ENCODE results near the gene ABCC3.

Gene ABCC3

DNA sequence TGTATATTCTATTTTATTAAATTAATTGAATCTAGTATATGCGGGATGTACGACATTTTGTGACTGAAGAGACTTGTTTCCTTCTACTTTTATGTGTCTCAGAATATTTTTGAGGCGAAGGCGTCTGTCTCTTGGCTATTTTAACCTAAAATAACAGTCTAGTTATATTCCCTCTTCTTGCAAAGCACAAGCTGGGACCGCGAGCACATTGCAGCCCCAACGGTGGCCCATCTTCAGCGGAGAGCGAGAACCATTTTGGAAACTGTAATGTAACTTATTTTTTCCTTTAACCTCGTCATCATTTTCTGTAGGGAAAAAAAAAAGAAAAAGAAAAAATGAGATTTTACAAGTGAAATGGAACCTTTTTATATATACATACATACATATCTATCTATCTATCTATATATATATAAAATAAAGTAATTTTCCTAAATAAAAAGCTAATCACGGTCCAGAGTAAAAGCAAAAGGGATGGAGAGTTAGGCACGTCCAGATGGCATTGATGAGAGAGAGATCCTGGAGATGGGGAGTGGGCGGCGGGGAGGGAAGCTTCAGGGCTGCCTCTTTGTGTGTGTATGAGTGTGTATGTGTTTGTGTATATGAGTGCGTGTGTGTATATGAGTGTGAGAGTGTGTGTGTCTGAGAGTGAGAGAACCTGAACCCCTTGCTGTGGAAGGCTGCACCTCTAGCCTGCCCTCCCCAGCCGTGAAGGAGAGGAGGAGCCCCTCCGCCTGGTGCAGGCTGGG, 7.5 kb upstream of the ABCC3 start:
- DNase-seq (ENCODE audit: low spot score): no peak

DNA sequence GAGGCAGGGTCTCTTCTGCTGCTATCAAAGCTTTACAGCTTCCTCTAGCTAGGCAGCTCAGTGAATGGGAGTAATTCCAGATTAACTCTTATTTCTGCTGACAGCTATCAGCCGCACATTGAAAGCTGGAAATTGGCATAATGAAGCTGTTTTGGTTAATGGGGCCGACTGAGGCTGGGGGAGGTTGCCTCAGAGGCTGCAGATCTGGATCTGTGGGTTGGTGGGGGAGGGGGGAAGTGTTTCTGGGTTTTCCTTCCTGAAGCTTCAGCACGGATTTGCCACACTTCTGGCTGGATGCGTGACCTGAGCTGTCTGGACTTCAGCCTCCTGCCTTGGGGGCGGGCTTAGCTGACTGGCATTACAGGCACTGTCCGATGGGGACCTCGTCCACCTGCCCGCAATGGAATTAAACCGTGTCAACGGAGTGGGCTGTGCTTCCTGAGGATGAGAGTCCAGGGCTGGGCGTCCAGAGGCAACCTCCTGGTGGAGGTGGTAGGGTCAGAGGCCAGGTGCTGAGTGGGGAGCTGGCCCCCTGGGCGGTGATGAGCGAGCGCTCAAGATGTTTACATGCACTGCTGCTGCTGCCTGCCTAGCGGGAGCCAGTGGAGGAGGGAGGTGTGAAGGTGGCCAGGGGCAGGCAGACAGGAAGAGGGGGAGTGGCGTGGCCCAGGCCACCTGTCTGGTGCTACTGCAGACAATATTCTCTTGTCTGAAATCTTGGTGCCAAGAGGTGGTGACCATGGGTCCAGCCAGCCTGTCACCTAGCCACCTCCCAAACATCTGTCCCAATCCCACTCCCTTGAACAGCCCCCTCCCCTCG, 6.7 kb upstream of the ABCC3 start:
- DNase-seq (ENCODE audit: low spot score): peak; percentile 88

DNA sequence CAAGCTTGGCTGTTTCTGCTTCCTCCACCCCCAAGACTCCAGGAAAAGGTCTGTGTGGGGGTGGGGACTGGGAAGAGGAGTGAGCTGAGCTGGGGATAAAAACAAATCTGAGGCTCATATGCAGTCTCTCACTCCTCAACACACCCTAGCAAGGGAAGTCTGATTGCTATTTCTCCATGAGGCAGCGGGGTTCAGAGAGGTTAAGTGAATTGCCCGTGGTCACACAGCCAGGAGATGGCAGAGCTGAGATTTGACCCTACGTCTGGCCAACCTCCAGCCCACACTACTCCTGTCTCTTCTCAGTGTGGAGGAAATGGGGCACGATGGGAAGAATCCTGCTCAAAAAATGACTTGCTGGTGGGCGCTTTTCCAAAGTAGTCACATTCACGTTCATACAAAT, 4.8 kb upstream of the ABCC3 start:
- no peak for DNase-seq (ENCODE audit: low spot score)

DNA sequence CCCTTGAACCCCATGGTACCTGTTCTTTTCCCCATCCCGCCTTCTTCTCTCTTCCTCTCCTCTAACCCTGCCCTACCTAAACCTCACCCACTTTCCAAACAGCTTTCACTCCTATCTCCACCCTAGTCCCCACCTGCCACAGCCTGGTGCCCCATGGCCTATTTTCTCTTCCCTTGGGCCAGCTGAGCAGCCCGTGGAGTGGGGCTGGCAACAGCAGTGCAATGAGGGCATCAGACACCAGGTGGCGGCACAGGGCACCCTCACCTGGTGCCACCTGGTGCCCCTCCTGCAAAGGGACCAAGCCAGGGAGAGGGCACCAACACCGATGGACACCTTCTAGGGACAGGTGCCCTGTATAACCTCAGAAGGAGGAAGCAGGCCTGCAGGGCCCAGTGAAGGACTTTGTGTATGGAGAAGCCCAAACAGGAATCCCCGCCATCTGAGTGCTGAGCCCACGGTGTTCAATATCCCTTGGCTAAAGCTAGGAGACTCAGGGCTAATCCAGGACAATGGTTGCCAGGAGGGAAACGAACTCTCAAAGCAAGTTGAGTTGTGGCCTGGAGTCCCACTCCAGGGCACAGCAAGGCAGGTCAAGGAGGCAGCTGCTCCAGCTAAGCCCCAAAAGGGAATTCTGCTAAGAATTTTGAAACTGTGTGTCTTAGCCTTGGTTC, 4.0 kb upstream of the ABCC3 start:
- DNase-seq (ENCODE audit: low spot score): peak; percentile 88

DNA sequence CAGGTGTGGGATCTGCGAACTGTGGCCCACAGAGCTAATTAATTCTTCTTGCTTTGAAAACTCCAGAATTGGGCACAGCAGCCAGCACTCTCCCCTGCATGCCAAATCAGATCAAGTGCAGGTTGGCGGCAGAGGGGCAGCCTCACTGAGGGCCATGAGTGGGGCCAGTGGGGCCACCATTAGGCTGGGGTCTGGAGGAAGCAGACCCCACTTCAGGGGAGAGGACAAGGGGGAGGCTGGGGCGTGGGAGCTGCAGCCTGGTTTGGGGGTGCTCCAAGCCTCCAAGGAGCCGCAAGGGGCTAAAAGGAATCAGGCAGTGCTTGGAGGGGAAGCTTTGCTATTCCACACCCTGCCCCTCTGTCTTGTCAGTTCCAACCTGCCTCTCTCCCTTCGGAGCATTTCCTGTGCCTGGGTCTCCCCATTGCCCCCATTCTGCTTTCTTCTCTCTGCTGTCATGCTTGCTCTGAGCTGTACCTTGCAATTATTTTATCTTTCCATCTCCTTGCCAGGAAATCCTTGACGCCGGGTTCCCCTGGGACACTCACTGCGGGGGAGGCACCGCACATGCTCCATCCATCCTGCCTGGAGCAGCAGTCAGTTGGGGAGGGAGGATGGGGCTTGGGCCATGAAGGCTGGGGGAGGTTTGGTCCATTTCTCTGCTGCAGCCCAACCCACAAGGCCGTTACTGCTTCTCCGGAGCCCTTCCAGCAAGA, 3.3 kb upstream of the ABCC3 start:
- no peak for DNase-seq (ENCODE audit: low spot score)

DNA sequence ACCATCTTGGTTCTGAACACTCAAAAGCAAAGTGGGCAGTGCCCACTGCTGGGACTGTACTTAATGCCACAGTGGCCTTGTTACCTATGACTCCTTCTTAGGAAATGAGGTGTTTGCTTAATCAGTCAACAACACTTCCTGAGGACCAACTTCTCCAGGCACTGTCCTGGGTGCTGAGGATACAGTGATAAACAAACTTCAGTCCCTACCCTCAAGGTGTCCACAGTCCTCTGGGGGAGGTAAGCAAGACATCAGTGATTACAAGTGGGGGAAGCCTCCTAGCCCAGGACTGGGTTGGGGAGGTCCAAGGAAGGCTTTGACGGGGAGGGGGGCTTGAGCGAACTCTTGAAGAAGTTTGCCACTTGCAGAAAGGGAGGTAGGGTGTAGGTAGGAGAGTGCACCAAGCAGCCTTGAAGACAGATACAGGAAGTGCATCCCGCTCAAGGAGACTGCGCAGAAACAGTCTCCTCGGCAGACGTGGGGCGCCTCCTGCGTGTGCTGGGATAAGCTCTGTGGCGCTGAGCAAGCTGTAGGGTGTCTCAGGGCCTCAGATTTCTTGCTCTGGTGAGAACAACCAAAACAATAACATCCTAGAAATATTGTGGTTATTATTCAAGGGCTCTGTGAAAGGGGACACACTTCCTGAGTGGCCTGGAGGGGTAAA, 2.6 kb upstream of the ABCC3 start:
- no peak for DNase-seq (ENCODE audit: low spot score)

DNA sequence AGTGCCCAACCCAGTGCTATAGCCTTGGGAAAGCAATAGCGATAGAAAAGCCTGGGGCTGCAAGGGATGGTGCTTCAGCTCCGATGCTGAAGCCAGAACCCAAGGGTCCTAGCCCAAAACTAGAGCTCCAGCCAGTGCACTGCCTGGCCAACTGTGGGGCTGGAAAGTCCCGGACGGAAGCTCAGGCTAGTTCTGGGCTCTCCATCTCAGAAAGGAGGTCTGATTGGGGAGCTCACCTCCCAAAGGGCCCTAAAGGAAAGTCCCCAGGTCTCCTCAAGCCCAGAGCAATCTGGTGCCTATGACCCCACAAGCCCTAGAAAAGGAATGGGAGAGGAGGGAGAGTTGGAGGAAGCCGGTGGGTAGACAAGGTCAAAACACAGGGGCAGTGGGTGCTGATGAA, 2.0 kb upstream of the ABCC3 start:
- no peak for DNase-seq (ENCODE audit: low spot score)

DNA sequence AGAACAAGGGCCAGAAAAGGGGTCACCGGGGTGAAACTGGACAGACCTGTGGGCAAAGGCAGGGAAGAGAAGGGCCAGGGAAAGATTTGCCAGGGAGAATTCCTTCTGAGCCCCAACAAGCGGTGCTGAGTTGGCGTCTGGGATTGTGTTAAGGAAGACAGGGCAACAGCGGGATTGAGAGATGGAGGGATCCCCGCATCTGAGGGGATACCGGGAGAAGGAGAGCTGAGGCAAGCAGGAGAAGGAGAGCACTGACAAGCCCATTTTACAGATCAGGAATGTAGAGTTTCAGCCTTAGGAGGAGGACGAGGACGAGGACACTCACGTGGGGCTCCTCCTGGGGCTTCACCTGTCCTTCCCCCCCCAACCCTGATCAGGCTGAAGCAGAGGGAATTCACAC, 998 bp upstream of the ABCC3 start:
- no peak for DNase-seq (ENCODE audit: low spot score)

DNA sequence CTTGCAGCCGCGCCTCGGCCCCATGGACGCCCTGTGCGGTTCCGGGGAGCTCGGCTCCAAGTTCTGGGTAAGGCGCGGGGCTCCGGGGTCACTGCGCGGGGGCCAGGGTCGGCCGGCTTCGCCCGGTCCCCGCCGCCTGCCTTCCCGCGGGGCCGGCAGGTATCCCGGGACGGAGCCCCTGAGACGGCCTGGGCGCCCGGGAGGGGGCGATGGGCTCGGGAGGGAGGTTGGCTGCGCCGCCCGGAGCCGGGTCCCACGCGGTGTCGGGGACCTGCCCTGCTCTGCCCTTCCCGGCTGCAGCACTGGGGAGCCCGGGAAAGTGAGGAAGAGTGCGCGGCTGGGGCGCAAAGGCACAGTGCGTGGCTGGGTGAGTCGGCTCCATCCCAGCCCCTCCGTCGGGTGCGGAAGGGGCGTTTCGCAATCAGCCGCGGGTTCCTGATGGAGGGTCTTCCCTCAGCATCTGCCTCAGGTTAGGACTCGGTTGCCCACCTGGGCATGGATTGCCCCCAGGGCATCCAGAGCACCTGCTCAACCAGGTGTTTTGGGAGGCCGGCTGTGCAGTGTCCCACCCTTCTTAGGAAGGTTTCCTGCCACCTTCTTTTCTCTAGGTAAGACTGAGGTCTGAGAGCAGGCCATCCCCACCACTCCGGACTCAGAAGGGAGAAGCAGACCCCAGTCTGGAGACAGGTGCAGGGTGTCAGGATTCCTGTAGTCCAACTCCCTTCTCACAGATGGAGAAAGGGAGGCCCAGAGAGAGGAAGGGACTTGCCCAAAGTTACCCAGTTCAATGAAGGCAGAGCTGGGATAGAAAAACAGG, 442 bp downstream of the ABCC3 start:
- DNase-seq (ENCODE audit: low spot score): peak; percentile 66

DNA sequence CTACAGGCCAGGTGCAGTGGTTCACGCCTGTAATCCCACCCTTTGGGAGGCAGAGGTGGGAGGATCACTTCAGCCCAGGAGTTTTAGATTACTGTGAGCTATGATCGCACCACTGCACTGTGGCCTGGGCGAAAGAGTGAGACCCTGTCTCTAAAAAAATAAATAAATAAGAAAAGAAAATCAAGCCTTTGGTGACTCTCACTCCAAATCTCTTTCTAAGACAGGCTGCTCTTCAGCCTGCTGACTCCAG, 976 bp downstream of the ABCC3 start:
- no peak for DNase-seq (ENCODE audit: low spot score)

DNA sequence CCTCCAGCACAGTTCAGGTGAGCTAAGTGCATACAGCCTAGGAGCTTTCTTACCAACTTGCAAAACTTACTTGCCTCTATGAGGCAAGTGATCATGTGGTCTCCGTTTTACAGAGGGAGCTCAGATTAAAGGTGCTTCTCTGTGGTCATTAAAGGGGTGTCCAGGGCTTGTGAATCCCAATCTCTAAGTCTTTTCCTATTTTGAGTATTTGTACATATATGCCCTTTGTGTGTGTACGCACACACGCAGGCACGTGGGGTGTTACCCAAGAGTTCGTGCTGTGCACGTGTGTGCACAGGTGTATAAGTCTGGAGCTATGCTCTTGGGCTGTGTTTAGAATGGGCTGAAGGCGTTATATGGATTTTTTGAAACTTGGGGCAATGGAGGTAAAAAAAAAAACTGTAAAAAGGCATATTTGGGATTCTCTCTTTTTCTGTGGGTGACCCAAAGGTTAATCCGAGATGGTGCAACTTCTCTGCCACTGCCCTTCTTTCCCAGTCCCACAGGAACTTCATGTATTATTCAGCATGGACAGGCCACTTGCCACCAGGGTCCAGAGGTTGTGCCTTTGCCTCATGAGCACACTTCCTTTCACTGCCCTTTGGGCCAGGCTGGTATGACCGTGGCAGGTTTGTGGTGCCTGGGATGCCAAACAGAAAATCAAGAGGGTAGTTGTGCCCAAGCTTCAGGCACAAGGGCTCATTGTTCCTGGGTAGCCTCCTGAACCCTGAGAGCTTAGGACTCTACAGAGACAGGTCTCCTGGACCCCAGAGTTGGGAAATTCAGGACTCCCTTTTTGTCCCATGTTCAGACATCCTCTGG, 1.5 kb downstream of the ABCC3 start:
- no peak for DNase-seq (ENCODE audit: low spot score)

DNA sequence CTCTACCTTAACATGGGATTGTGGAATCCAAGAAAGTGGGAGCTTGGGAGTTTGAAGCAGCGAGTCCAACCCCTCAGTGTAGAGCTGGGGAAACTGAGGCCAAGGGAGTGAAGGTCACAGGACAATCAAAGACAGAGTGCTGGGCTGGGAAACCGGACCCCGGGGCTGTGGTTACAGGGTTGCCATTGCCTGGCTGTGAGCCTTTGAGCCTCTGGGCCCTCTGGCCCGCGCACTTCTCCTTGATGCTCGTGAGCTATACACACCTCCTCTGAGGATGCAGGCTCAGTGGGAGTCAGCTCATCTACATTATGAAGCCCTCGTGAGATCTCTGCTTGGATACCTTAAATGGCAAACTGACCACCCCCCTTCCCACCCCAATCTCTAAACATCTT, 2.1 kb downstream of the ABCC3 start:
- no peak for DNase-seq (ENCODE audit: low spot score)

DNA sequence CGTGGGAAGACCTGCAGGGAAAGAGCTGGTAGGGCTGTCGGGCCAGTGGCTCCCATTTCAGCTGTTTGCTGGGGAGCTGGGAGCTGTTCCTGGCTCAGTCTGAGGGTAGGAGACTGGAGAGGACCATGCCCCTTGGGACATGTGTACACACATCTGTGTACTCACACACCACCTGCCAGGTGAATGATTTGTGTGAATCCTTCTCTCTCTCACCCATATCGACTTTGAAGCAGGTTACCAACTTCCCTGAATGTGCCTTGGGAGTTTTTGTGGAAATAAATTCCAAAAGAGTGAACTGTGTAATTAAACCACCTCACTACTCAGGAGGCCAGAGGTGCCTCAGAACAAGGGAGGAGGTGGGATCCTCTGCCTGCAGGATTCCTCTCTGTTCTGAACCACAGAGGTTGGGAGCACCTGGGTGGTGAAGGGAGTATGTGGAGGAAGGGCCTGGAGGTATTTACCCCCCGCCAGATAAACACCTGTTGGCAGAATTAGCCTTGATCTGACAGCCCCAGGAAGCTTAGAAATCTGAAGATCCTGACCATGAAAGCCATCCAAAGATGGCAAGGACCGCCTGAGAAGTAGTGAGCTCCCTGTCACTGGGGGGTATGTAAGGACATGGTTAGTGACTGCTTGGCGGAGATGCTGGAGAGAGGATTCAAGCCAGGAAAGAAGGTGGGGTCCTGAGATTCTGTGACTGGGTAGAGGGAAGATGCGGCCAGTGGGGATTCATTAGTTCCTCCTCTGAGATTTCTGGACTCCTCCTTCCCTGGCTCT, 3.3 kb downstream of the ABCC3 start:
- DNase-seq (ENCODE audit: low spot score): no peak

DNA sequence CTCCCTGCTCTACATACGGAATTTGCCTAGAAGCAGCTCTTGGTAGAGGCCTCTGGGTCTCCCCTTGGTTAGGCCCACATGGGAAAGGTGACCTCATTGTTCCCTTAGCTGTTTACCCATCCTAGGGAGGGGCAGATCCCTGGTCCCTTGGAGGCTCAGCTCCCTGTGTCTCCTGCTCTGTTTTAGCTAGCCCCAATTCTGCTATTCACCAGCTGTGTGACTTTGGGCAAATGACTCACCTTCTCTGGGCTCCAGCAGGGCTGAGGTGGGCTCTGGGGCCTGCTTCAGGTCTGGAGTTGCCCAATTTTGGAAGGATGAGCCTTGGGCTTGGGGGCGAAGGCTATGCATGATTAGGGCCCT, 3.9 kb downstream of the ABCC3 start:
- DNase-seq (ENCODE audit: low spot score): no peak

DNA sequence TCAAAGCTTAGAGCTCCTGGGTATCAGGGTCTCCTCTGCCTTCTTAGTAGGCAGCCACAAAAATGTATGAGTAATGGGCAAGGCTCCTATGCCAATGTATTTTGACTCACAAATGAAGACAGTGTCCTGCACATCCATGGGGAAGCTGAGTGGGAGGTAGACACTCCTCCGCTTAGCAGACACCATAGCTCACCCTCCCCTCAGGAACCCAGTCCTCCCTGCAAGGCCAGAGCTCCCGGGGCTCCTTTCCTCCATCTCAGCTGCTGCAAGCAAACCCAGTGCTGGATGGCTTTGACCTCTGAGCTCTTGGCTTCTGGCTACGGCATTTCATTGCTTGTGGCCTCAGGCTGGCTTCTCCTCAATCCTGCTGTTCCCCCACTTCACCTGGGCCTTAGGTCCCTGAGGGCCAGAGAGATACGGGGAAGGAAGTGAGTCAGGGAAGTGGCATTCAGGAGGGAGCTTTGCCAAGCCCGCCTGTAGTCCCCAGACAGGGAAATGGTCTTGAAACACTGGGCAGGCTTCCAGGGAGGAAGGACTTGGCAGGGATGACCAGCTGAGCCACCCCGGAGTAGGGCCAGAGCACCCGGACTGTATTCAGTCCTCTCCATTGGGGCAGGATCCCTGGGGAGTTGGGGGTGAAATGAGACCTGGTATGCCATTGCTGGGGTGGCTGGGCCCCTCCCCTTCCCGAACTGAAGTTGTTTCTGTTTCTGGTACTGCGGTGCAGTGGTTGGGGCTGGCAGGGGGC, 4.5 kb downstream of the ABCC3 start:
- DNase-seq (ENCODE audit: low spot score): no peak

DNA sequence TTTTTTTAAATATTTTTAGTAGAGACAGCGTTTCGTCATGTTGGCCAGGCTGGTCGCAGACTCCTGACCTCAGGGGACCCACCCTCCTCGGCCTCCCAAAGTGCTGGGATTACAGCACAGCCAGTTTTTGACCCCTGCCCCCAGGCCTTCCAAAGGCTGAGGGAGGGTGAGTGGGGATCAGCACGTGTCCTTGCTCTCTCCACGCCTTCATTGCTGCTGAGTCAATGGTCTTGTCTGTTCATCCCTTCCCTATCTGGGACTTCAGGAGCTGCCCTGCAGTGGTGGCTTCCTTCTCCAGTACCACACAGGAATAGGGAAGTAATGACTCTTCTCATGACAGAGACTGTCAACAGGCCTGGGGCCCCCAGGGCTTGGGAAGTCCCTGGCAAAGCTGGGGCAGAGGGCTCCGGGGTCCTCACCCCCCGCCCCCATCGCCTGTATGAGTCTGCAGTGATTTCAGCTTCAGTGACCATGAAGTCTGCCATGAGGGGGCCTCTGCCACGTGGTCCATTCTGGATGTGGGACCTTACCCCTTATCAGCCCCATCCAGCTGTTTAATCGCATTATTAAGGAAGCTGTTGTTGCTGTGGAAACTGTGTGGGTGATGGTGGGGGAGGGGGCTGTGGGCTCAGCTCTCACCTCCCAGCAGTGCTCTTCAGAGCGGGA, 6.1 kb downstream of the ABCC3 start:
- DNase-seq (ENCODE audit: low spot score): no peak

DNA sequence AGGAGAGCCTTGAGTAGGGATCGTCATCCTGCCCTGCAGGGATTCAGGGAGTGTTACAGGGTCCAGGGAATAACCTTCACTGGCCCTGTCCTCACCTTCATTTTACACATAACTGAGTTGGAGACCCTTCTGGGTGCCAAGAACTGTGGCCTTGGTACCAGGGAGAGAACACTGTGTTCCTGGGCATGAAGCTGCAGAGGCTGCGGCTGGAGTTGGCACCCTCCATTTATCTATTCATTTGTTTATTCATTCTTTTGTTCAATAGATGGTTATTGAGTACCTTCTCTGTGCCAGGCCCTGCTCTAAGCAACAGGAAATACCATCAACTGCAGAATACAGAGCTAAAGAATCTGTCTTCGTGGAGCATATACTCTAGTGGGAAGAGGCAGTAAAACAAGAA, 6.7 kb downstream of the ABCC3 start:
- DNase-seq (ENCODE audit: low spot score): no peak

DNA sequence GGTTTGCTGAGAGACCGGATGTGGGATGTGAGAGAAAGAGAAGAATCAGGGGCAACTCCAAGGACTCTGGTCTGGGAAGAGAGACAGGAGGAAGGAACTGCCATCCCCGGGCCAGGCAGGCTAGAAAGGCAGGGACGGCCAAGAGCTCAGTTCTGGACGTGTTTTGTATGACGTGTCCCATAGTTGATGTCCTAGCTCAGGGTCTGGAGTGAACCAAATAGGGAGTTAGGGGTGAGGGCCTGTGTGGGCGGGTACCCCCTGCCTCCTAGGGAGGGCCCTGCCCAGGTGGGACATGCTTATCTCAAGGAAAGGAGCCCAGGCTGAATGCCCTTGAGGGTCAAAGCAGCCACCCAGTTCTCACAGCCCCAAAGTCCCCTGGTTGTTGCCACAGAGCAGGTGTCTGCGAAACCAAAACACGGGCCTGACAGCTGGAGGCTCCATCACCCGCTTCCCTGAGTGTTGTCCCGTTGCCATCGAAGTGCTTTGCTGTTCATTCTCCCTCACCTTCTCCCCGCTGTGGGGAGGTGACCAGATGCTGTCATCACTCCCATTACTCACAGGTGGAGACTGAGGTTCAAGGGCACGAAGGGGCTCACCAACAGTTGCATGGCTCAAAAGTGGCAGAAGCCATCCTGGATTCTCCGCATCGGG, 7.5 kb downstream of the ABCC3 start:
- no peak for DNase-seq (ENCODE audit: low spot score)
